Cortex of kidney (tissue), 1 donor: Measurements from ENCODE around the gene ADO.

Source experiments
- DNase-seq: peaks from one replicate; lab custom pipeline; 2025; lab: John Stamatoyannopoulos, UW

Gene ADO

DNA sequence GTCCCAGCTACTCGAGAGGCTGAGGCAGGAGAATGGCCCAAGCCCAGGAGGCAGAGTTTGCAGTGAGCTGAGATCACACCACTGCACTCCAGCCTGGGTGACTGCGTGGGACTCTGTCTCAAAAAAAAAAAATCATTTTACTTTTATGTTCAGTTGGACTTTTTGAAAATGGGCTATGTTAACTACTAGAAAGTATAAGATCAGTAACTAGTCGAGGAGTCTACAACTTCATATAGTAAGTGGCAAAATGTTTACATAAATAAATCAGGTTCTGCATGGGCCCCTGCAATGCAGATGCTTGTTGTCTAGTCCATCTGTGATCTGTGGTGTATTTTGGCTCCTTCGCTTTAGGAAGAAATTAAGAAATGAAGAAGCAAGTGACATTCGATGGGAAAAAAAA, 12.3 kb upstream of the ADO start:
- no peak for DNase-seq

DNA sequence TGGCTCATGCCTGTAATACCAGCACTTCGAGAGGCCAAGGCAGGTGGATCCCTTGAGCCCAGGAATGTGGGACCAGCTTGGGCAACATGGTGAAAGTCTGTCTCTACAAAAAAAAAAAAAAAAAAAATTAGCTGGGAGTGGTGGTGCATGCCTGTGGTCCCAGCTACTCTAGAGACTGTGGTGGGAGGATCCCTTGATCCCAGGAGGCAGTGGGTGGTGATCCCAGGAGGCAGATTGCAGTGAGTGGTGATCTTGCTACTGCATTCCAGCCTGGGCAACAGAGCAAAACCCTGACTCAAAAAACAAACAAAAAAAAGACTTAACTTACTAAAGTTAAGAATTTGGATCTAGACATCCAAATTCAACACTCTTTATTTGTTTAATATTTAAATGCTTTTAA, 10.2 kb upstream of the ADO start:
- no peak for DNase-seq

DNA sequence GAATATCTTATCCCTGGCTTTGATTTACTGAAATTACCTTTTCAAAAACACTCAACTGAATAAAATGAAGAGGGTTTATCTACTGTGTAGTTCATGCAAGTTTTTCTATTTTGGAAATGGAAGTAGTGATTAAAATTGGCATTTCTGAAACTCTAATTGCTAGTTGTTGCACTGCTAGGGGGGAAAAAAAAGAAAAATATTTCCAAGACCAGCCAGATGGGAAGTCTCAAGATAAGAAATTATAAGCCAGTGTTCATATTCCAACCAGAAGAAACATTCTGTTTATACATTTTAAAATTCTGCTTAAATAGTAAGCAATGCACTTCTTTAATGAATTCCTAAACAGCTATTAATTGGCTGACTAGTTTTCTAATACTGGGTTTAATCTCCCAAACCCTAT, 9.4 kb upstream of the ADO start:
- no peak for DNase-seq

DNA sequence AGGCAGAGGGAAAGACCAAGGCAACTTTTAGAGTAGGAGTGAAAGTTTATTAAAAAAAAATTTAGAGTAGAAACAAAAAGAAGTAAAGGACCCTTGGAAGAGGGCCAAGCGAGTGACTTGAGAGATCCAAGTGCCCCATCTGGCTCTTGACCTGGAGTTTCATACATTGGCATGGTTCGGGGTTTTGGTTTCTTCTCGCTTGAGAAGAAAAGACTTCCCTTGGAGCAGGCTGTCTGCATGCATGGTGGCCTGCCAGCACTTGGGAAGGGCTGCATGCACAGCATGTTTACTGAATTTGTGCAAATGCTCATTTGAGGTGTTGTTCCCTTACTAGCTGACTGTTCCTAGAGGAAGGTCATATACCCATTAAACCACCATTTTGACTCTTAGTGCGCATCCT, 8.8 kb upstream of the ADO start:
- no peak for DNase-seq

- no peak for DNase-seq
These were observed 7.6 kb upstream of the ADO start for GRCh38 chr10:62796896-62797295.

- DNase-seq, result no peak
These were observed 2.6 kb upstream of the ADO start for GRCh38 chr10:62801871-62802270.

DNA sequence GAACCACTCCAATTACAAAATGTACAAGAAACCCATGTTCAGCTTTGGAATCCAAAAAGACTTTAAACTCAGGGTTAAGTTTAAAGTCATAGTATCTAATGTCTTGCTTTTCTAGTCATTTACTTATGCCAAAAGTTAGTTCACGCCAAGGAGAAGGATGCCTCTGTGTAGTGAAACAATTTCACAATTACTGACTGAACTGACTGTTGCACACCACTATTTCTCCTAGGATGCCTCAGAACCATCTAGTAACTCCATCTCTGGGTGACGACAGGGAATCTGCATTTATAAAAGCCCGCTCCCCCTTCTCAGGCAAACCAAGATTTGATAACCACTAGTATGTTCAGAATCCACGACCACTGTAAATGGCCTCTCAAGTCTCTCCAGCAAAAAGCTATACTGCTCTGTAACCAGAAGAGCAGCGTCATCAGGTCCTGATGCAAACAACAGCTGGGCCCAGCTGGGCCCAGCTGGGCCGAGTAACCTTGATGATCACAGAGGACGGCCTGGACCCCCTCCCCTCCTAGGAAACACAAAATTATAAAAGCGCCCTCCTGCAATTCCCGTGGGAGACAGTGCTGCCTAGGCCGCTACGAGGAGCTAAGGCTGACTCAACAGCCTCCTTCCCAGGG, 680 bp upstream of the ADO start:
- DNase-seq, result no peak

DNA sequence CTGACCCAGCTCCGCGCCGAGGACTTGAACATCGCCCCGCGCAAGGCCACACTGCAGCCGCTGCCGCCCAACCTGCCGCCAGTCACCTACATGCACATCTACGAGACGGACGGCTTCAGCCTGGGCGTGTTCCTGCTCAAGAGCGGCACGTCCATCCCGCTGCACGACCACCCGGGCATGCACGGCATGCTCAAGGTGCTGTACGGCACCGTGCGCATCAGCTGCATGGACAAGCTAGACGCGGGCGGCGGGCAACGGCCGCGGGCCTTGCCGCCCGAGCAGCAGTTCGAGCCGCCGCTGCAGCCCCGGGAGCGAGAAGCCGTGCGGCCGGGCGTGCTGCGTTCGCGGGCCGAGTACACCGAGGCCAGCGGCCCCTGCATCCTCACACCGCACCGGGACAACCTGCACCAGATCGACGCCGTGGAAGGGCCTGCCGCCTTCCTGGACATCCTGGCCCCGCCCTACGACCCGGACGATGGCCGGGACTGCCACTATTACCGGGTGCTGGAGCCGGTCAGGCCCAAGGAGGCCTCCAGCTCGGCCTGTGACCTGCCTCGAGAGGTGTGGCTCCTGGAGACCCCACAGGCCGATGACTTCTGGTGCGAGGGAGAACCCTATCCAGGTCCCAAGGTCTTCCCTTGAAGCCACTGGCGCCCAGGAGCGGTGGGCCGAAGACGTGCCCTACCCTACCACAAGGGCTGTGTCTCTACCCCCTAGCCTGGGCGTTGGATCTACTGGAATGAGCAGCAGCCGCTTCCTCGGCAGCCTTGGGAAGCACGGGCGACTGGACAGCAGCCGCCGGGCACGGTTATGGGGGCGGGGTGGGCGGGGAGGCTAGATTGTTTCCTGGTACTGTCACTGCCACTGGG, 945 bp downstream of the ADO start:
- DNase-seq, result no peak

DNA sequence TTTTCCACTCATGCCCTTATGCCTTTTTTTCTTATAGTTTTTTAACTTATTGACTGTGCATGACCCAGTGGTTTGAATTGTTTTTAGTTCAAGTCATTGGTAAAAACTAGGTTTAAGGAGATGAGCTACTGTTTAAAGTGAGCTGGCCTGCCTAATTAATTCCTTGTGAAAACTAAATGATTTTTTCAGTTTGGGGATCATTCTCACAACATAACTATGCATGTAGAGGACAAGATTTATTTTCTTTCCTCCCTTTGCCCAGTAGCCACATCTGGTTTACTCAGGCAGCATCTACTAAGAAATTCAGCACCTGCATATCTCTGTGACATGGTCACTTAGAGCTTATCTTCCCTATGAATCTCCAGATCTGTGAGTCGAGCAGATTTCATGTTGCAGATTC, 1.7 kb downstream of the ADO start:
- DNase-seq, result no peak

DNA sequence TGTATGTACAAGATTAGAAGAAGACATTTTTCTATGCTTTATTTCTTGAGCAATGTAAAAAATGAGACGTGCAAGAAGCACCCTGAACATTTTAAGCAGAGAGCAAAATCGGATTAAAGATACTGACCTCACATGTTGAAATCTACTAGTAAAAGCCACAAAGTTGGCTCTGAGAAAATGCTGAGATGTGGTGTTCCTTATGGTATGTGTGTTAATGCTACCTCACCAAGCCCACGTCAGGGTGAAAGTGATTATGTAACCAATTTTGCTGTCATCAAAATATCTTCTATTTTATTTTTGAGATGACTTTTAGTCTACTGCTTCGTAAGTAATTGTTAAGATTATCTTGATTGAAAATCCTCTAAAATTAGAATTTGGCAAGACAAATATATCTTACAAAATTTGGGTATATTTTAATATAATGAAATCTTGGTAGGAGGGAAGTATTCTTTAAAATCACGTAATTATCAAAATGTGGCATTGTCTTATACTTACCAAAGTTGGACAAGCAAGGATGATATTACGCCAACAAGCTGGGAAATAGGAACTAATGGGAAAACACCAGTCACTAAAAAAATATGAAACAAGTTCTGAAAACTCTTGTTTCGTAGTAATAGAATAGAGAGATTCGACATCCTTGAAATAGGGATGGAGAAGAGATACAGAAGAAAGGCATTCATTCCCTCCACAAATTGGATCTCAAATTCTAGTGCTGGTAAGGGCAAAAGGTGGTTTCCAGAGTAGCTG, 5.8 kb downstream of the ADO start:
- DNase-seq, result no peak

DNA sequence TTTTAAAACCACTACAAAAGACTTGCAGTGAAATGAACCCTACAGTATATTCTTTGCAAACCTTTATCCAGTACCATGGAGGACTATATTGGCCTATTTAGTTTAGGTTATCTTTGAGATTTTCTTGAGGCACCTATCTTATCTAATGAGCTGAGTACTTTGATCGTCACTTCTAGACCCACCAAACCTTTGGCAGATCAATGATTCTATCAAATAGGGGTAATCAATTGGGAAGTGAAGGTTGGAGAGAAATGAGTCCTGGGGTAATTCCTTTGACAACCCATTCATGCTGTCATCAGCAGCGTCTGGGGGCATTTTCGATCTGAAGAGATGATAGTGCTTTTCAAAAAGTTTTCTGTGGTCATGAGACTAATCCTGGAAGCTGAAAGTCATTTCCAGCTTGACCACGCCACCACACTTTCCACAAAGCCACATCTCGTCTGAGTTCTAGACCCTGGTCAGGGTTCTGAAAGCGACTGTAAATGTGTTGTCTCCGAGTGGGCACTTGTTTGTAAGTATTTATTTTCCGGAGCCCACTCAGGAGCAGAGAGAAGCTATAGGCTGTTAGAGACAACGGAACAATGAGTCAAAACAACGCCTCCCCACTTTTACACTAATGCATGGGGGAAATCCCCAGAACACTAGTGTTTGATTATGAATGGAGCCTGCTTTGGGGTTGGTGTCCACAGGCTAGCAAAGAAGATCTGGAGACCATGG, 6.8 kb downstream of the ADO start:
- no peak for DNase-seq

DNA sequence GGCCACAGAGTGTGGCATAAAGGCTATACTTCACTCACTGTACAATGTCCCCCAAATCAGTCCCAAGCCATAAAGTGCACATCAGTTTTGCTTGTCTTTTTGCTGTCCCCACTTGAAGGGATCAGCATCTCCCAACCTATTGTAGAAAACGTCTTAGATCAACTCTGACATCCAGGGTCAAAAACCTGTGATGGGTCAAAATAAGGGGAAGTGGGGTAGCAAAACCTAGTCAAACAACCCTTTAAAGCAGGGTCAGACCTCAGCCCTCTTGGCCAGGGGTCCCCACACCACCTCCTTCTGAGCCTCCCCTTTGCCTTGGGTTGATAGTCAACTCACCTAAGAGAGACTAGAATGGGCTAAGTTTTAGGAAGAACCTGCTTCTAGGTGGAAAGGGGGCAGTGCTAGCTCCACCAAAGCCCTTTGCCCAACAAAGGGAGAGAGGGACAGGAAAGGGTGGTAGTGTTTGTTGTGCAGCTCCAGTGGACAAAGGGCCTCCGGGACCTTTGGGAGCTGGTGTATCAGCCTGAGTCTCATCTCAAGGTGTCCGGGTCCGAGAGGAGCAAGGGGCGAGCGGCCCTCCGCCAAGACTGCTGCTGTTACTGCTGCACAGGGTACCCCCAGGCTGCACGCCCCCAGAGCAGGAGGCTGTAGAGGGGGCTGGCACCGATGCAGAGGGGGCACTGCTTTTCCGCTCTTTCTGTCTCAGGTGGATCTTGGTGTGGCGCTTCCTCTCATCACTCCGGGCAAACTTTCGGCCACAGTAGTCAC, 8.3 kb downstream of the ADO start:
- no peak for DNase-seq

- DNase-seq, result no peak
These were observed 8.9 kb downstream of the ADO start for GRCh38 chr10:62813453-62813852.

GRCh38 chr10:62813981-62814380, 9.5 kb downstream of the ADO start:
- DNase-seq, result no peak

GRCh38 chr10:62814756-62815380, 10.3 kb downstream of the ADO start:
- no peak for DNase-seq

DNA sequence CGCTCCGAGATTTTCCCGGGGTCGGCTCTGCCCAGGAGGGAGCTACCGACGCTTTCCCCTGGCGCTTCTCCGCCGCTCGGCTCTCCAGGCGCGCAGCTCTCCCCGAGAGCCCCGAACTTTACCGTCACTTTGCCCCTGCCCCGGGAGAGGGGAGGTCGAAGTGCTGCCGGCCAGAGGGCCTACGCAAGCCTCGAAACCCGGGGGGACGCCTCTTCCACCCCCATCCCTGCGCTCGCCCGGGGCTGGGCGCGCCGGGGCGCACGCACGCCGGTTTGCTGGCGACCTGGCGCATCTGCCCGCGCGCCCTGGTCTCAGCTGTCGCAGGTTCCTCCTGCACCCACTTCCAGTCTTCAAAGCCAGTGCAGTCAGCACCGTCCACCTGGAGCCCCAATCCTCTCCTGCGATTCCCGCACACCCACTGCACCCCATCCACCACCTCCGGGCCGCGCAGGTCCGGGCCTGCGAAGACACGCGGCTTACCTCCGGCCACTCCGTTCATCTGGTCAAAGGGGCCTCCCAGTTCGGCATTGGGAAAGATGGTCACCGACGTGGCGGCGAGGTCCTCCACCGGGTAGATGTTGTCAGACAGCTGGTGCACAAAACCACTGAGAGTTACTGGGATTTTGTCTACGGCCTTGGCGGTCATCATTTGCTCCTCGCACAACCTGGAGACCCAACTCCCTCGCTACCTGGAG, 11.0 kb downstream of the ADO start:
- no peak for DNase-seq

DNA sequence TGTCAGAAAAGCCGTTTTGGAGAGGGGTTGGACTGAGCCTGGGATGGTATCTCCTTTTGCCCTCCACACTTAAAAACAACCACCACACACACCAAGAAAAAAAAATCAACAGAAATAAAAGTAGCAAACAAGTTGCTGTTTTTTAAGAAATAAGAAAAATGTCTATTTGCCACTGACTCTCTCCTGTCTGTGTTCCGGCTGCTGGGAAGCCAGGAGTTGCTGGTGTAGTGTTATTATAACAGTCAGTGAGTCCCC, 11.5 kb downstream of the ADO start:
- no peak for DNase-seq

GRCh38 chr10:62816331-62817120, 12.0 kb downstream of the ADO start, which contains the start of gene EGR2:
EGR2 (minus strand) TSS chr10:62816366; CDS start chr10:62816029, 337 bp downstream.
- DNase-seq, result peak; percentile 94

GRCh38 chr10:62817121-62817765, 12.7 kb downstream of the ADO start:
- DNase-seq, result peak; percentile 23
